GM12872 (cell line): ENCODE data around the gene SUN5.

Experiments
- CTCF ChIP-seq: IDR thresholded peaks from 3 replicates; pipeline ENCODE4 v1.5.1; 2011; ENCODE audit warnings: low read depth, mild to moderate bottlenecking, low read length, moderate library complexity; ENCODE audit not compliant: insufficient read depth

SUN5 gene

DNA sequence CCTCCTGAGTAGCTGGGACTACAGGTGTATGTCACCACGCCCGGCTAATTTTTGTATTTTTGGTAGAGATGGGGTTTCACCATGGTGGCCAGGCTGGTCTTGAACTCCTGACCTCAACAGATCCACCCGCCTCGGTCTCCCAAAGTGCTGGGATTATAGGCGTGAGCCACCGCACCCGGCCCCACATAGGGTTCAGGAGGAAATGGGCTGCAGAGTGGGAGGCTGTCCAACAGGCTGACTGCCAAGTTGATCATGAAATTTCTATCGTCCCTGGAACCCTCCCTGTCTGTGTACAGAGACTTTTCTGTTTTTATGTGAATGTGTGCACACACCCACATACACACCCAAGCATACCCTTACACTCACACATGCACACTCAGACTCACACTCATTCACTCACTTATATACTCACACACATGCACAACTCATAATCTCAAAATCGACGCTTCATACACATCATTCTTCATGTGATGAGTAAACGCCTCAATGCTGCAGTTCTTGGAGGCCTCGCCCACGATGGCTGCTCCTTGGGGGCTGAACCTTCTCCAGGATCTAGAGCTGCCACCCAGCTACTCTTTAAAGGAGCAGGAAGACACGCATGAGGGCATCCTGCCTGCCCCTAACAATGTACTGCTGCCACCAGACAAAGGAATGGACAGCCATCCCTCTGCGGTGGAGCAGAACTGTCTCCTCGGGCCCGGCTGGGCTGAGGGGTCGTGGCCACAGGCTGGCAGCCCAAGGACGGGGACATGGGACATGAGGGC is 35.6 kb downstream of the SUN5 start:
- no peak for TF ChIP-seq CTCF

DNA sequence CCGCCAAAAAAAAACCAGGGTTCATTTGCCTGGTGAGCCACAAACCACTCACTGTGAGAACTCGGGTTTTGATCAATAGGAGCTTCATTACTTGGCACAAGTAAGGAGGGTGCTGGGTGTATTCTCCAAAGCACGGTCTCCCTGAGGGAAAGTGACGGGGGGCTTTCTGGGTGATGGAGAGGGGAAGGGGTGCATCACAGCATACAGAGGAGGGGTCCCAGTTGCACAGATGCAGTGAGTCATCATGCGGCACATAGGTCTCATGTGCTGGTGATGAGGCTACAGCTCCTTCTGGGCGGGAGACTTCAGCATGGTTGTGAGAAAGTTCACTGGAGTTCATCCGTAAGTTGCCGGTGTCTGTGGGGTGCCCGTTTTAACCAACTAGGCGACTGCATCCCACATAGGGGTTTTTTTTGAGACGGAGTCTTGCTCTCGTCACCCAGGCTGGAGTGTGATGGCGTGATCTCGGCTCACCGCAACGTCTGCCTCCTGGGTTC is 36.2 kb downstream of the SUN5 start:
- TF ChIP-seq CTCF = no peak

- TF ChIP-seq CTCF = no peak
Observed at GRCh38 chr20:32966881-32967781, 37.1 kb downstream of the SUN5 start.

DNA sequence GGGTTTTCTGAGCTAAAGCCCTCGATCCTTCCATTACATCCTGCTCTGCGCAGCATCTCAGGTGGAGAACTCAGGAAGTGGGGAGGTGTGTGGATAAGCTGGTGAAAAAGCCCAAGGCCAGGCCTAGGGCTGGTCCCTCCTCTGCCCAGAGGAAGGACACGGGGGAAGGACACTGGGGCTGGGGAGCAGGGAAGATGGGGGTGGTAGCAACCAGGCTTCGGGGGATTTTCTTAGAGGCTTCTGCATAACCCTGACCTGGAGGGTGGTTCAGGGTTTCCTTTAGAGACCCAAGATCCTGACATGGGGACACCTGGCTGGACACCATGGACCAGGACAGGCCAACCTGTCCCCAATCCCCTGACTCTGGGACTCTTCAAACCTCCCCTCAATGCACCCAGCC is 37.9 kb downstream of the SUN5 start:
- TF ChIP-seq CTCF = no peak

GRCh38 chr20:32965581-32966373 is 38.5 kb downstream of the SUN5 start:
- TF ChIP-seq CTCF = no peak

- TF ChIP-seq CTCF = no peak
Observed at GRCh38 chr20:32965115-32965514, 39.1 kb downstream of the SUN5 start.

DNA sequence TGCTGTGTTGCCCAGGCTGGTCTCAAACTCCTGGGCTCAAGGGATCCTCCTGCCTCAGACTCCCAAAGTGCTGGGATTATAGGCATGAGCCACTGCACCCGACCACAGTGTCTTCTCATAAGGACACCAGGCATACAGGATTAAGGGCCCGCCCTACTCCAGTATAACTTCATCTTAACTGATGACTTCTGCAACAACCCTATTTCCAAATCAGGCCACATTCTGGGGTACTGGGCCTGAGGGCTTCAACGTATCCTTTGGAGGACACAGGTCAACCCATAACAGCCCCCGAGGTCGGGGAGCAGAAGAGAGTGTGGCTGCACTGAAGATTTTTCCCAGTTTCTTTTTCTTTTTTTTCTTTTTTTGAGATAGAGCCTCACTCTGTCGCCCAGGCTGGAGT is 39.7 kb downstream of the SUN5 start:
- TF ChIP-seq CTCF = no peak
